Central memory CD8-positive, alpha-beta T cell (primary cell): ENCODE results near the gene HOXC12.

ENCODE experiments used
- ATAC-seq: fragments of 150-1000 bp; cut with Tn5 transposase; replicated peaks from 2 replicates; pipeline ENCODE4 v1.10.0; 2022; ENCODE audit warnings: mild to moderate bottlenecking, moderate FRiP score, moderate number of reproducible peaks; ENCODE audit not compliant: poor library complexity, severe bottlenecking; ENCODE audit errors: extremely low read depth
- DNase-seq, 2 donors: peaks; one replicate each; pipeline ENCODE4 v3.0.0; 2021; ENCODE audit warnings: low spot score in 2 of 2
- H3K27ac Mint-ChIP-seq: one replicate; pipeline ENCODE4 v1.8.0; 2022; ENCODE audit warnings: low read depth, mild to moderate bottlenecking, moderate library complexity, mixed read lengths
- H3K27me3 Mint-ChIP-seq: one replicate; pipeline ENCODE4 v1.8.0; 2022; ENCODE audit warnings: mixed read lengths
- H3K36me3 Mint-ChIP-seq: one replicate; pipeline ENCODE4 v1.8.0; 2022; ENCODE audit warnings: mild to moderate bottlenecking, moderate library complexity, mixed read lengths; ENCODE audit not compliant: insufficient read depth
- H3K4me1 Mint-ChIP-seq: one replicate; pipeline ENCODE4 v1.8.0; 2022; ENCODE audit warnings: mixed read lengths
- H3K4me3 Mint-ChIP-seq: one replicate; pipeline ENCODE4 v1.8.0; 2022; ENCODE audit warnings: mild to moderate bottlenecking, moderate library complexity, mixed read lengths
- H3K9me3 Mint-ChIP-seq: one replicate; pipeline ENCODE4 v1.8.0; 2022; ENCODE audit warnings: mixed read lengths

Gene HOXC12

DNA sequence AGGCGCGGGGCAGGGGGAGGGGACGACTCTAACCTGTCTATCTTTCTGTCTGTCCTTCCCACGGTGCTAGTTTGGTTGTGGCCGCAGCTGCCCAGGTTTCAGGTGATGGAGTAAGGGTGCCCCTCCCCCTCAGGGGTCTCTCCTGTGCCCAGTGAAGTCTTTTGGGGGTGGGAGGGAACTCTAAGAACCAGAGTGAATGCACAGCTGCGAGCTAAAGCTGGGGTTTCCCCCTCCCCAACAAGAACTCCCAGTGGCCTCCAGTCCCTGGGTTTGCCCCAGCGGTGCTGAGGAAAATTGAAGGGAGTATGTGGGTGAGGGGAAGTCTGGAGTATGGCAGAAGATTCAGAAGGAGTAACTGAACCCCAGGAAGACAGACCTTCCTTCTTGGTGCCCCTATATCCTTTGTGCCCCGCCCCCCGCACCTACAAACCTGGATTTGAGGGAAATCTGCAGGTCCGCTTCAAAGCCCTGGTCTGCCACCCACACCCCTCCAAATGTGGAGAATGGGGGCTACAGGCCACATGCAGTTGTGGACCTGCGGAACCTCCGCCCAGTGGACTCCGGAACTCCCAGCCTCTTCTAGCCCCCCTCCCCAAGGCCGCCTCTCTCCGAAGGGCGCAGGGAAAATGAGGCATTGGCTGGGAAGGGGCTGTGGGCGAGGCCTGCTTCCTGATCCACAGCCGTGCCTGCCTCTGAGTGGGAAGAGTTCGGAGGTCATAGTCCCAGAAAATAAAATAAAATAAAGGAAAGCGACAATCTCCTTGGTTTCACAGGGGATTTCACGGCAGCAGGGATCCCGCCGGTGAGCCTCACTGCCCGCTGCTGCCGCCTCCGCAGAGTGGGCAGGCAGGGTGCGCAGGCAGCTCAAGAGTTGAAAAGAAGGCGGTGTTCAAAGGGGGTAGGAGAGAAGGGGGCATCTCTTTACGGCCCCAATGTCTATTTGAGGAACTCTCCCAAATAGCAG lies 41.8 kb downstream of the HOXC12 start:
- Mint-ChIP-seq H3K27me3 (peaks cover 100% of the 10 kb centered on the region), H3K36me3 (peaks cover 22% of the 10 kb centered on the region), H3K9me3 (no peaks in the 10 kb centered on the region), H3K27ac (no peak overlapping the region), H3K4me3 (peak overlapping the region; percentile 83), H3K4me1 (peaks cover 38% of the 10 kb centered on the region)
- ATAC-seq: no peak
- no peak for DNase-seq

DNA sequence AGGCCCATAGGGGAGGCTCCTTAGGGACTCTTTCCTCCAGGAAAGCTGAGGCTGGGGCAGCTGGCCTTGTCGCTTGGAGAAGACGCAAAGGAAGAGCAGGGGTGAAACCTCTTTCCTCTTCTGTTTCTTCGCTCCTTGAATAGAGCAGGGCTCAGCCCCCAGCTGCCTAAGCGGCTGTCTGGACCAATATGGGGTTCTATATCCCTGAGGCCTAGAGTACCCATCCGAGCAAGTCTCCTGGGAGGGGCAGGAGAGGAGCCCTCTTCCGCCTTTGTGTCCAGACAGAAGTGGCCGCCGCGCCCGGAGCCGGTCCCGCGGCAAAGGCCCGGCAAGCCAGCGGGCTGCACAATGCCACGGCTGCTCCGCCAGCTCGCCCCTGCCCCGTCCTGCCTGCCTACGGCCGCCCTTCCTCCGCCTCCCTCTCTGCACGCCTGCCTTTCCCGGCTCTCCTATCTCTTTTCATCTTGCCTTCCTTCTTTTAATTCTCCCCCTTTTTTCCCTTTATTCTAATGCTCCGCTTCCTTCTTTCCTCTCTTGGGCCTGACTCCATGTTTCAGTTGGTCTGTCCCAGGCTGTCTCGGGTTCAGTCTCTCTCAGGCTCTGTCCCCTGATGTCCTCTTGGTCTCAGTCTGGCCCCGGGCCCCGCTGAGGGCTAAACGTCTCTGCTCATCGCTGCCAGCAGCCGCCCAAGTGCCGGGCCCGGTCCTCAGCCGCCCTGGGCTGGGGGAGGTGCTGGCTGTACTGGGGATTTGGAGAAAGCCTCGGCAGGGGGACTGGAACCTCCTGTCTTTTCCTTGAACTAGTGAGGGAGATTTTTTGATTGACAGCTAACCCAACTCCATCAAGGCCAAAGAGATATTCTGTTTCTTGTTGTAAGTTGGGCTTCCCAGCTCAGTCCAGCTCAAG lies 42.8 kb downstream of the HOXC12 start:
- peaks cover 21% of the 10 kb centered on the region for H3K36me3 Mint-ChIP-seq
- peaks cover 40% of the 10 kb centered on the region for H3K4me1 Mint-ChIP-seq
- H3K9me3 Mint-ChIP-seq: no peaks in the 10 kb centered on the region
- peak overlapping the region; percentile 65 for H3K27ac Mint-ChIP-seq
- H3K27me3 Mint-ChIP-seq: peaks cover 100% of the 10 kb centered on the region
- no peak overlapping the region for H3K4me3 Mint-ChIP-seq
- no peak for ATAC-seq
- no peak for DNase-seq

DNA sequence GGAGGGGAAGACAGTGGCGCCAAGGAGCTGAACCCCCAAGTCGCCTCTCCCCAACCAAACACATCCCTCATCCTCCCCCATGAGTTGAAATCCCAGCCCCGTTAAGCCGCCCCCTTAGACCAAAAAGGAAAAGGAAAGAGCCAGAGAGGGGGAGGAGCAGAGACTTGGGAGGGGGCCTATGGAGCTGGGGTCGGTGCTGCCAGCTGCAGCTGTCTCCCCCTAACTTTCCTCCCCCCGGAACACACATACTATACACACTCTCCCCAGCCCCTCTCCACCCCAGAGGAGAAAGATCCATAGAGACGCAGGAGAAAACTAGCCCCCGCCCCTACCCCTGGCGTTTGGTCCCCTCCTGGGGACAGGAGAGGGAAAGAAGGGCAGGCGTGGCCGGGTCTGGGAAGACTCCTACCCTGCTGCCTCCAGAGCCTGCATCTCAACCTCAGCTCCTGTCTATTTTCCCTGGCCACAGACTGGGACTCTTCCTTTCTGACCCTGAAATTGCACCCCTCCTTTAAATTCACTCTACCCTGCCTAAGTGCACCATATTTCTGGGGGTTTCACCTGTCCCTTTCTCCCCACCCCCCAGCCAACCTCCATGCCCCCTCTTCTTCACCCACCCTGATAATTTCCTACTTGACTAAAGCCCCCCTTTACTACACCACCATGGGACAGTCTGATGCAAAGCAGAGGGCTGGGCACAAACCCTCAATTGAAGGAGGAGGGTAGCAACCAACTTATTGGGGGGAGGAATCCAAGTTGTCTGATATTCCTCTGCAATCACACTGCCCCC lies 43.6 kb downstream of the HOXC12 start:
- peaks cover 42% of the 10 kb centered on the region for H3K4me1 Mint-ChIP-seq
- peaks cover 100% of the 10 kb centered on the region for H3K27me3 Mint-ChIP-seq
- H3K9me3 Mint-ChIP-seq: no peaks in the 10 kb centered on the region
- H3K4me3 Mint-ChIP-seq: no peak overlapping the region
- no peak for ATAC-seq
- DNase-seq: no peak
- H3K27ac Mint-ChIP-seq: no peak overlapping the region
- H3K36me3 Mint-ChIP-seq: peaks cover 21% of the 10 kb centered on the region

DNA sequence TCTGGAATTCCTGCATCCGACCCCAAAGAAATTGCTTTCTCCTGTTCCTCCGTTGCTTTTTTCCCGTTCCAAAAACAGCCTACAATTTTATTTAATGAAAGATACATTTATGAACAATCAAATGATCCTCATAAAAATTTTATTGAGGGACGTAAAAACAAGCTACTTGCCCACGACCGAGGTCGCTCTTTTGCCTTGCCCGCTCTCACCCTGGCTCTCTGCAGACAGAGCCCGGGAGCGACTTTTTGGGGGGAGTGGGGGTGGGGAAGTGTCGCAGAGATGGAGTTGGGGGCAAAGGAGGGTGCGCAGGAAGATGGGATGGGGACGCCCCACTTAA lies 44.2 kb downstream of the HOXC12 start:
- Mint-ChIP-seq H3K4me1 (peaks cover 36% of the 10 kb centered on the region), H3K9me3 (no peaks in the 10 kb centered on the region), H3K36me3 (peaks cover 17% of the 10 kb centered on the region), H3K27me3 (peaks cover 100% of the 10 kb centered on the region), H3K27ac (no peak overlapping the region), H3K4me3 (no peak overlapping the region)
- ATAC-seq (no peak), DNase-seq (no peak)

DNA sequence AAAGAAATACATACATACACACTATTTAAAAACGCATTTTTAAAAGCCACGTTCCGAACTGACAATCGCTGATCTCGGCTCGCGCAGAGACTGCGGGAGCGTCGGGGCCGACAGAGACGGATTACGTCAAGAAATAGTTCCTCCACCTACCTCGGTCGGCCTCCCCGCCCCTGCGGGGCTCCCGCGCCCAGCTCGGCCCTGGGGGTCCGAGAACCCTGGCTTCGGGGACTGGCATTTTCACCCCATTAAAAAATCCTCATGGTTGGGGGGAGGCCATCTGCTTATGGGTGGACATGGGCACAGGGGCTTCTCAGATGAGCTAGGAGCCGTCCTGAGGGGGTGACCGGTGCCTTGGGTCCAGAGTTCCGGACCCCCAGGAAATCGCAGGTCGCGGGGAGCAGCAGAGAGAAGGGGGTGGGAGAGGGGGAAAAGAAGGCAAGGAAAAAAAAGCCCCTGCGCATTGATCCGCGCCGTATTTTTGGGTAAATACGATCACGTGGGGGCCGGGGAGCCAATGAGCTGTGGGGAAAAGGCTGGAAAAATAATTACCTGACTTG lies 44.9 kb downstream of the HOXC12 start:
- Mint-ChIP-seq H3K27me3 (peaks cover 100% of the 10 kb centered on the region), H3K27ac (no peak overlapping the region), H3K9me3 (no peaks in the 10 kb centered on the region), H3K4me1 (peaks cover 31% of the 10 kb centered on the region), H3K4me3 (peak overlapping the region; percentile 61), H3K36me3 (peaks cover 13% of the 10 kb centered on the region)
- DNase-seq (no peak), ATAC-seq (no peak)

DNA sequence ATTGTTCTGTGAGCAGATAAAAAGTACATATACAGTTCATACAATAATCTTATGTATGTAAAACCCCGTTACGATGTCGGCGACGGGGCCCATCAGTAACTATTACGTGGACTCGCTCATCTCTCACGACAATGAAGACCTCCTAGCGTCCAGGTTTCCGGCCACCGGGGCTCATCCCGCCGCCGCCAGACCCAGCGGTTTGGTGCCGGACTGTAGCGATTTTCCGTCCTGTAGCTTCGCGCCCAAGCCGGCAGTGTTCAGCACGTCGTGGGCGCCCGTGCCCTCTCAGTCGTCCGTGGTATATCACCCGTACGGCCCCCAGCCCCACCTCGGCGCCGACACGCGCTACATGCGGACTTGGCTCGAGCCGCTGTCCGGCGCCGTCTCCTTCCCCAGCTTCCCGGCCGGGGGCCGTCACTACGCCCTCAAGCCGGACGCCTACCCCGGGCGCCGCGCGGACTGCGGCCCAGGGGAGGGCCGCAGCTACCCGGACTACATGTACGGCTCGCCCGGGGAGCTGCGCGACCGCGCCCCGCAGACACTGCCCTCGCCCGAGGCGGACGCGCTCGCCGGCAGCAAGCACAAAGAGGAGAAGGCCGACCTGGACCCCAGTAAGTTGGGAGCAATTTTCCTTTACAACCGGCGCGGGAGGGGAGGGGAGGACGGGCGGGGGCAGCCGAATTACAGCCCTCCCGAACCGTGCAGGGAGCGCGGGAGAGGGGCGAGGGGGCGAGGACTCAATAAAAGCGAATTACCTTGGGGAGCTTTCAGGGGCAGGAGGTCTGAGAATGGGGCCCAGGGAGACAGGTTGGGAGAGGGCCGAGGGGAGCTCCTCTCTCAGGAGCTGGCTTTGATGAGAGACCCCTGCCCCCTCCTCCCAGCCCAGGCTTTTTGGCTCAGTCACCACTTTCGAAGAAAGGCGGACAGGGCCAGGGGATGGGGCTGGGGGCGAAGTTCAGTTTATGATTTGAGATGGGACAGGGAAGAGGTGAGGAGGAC lies 45.7 kb downstream of the HOXC12 start, which contains the start of gene HOXC9:
HOXC9 (plus strand) TSS at position 46 of the 999 bp plus-strand sequence; CDS start at position 74, 28 bp downstream.
- Mint-ChIP-seq H3K4me1 (peaks cover 27% of the 10 kb centered on the region), H3K27me3 (peaks cover 100% of the 10 kb centered on the region), H3K4me3 (peak within 1 kb of the TSS; percentile 61), H3K9me3 (no peaks in the 10 kb centered on the region), H3K36me3 (peaks cover 13% of the 10 kb centered on the region), H3K27ac (no peak within 1 kb of the TSS)
- DNase-seq: no peak
- ATAC-seq: no peak

DNA sequence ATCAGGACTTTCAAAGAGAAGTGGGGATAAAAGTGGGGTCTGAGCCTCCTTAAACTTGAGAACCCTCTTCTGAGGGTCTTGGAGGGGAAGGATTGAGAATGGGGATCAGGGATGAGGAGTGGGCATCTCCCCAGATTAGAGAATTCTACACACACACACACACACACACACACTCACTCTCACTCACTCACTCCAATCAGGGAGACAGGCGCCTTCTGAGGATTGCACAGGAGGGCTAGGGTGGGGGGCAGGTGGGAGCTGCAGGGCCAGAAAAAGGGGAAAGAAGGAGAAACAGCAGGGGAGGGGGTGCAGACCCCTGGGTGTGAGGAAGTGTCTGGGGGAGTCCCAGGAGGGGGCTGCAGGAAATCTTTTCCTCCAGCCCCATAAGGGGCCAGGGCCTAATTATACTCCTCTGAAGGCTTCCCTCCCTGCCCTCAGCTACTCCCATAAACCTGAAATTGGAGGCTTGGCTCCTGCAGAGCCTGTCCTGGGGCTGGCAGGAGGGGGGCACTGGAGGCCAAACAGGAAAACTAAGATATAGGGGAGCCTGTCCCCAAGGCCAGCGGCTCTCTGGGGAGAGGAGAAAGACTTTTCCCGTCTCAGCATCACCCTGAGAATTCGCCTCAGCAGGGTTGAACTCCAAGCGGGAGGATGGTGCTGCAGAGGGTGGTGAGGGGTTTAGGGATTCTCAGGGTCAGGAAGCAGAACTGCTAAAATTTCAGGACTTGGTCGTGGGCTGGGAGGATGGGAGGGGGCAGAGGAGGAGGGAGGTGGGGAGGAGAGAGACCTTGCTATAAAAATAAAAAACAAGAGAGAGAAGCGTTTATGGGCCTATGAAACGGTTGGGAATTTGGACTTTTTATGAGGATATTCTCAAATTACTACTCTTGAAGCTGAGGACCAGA lies 46.8 kb downstream of the HOXC12 start:
- Mint-ChIP-seq H3K27me3 (peaks cover 100% of the 10 kb centered on the region), H3K9me3 (no peaks in the 10 kb centered on the region), H3K27ac (no peak overlapping the region), H3K4me1 (peaks cover 29% of the 10 kb centered on the region), H3K36me3 (peaks cover 20% of the 10 kb centered on the region), H3K4me3 (no peak overlapping the region)
- no peak for DNase-seq
- no peak for ATAC-seq

DNA sequence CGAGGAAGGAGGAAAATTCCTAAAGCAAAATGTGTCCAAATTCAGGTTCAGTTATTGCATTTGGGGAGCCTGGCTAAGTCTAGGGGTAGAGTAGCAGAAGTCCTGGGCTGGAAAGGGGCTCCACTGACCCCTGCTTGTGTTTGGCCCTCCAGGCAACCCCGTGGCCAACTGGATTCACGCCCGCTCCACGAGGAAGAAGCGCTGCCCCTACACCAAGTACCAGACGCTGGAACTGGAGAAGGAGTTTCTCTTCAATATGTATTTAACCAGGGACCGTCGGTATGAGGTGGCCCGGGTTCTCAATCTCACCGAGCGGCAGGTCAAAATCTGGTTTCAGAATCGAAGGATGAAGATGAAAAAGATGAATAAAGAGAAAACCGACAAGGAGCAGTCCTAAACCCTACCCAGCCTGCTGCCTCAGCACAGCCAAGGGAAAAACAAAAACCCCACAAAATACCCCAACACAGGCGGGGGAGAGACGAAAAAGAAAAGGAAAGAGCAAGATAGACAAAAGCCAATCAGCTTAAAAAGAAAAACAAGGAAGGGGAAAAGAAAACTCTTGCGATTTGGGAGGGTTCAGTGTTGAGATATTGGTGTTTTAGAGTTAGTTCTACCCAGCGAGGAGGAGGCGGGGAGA lies 47.7 kb downstream of the HOXC12 start:
- ATAC-seq (no peak), DNase-seq (no peak)
- Mint-ChIP-seq H3K27me3 (peaks cover 100% of the 10 kb centered on the region), H3K4me1 (peaks cover 27% of the 10 kb centered on the region), H3K27ac (no peak overlapping the region), H3K4me3 (no peak overlapping the region), H3K9me3 (no peaks in the 10 kb centered on the region), H3K36me3 (peaks cover 20% of the 10 kb centered on the region)

DNA sequence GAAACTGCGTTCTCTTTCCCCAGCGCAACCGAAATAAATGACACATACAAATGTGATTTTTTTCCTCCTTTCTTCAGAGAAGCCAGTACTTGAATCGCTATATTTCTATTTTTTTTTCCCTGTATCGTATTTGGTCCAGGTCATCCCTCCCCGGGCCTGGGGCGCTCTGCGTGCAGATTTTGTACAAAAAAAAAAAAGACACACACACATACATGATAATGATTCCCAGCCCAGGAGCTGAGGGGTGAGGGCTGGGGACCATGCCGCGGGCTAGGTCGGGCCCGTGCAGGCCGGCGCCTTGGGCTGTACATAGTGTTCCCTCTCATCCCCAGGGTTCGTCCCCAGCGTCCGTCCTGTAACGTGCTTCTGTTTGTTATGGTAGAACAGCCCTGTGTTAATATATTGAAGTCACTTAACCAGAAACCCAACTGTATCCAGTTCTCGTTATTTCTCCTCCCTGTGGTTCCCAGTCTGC lies 48.2 kb downstream of the HOXC12 start:
- peaks cover 100% of the 10 kb centered on the region for H3K27me3 Mint-ChIP-seq
- H3K4me1 Mint-ChIP-seq: peaks cover 23% of the 10 kb centered on the region
- peaks cover 20% of the 10 kb centered on the region for H3K36me3 Mint-ChIP-seq
- ATAC-seq: no peak
- no peak overlapping the region for H3K27ac Mint-ChIP-seq
- DNase-seq: no peak
- no peak overlapping the region for H3K4me3 Mint-ChIP-seq
- H3K9me3 Mint-ChIP-seq: no peaks in the 10 kb centered on the region

DNA sequence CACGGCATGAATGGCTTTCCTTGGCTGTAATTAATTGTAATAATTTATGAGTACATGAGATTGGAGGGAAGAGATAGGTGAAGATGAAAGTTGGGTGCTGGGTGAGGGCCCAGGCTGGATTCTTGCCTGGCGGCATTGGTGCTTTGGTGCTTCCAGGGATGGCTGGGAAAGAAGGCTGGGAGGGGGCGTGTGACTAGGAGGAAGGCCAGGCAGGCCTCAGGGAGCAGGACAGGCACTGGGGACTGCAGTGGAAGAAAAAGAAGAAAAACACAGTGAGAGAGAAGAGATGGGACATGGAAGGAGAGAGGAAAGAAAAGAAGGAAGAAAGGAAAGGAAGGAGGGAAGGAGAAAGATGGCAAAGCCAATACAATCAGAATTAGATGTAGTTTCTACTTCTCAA lies 48.9 kb downstream of the HOXC12 start:
- no peak for ATAC-seq
- Mint-ChIP-seq H3K27ac (no peak overlapping the region), H3K27me3 (peaks cover 100% of the 10 kb centered on the region), H3K9me3 (no peaks in the 10 kb centered on the region), H3K36me3 (peaks cover 23% of the 10 kb centered on the region), H3K4me1 (peaks cover 24% of the 10 kb centered on the region), H3K4me3 (no peak overlapping the region)
- DNase-seq: no peak
